Measurements from ENCODE around the gene SP8. TPM values are rescaled to one million over a fixed set of nuclear protein-coding genes. Genes with fewer than 3 reads are reported as not detected.

Gene SP8
- total RNA-seq, 4 donors from 2014 or later: not detected

DNA sequence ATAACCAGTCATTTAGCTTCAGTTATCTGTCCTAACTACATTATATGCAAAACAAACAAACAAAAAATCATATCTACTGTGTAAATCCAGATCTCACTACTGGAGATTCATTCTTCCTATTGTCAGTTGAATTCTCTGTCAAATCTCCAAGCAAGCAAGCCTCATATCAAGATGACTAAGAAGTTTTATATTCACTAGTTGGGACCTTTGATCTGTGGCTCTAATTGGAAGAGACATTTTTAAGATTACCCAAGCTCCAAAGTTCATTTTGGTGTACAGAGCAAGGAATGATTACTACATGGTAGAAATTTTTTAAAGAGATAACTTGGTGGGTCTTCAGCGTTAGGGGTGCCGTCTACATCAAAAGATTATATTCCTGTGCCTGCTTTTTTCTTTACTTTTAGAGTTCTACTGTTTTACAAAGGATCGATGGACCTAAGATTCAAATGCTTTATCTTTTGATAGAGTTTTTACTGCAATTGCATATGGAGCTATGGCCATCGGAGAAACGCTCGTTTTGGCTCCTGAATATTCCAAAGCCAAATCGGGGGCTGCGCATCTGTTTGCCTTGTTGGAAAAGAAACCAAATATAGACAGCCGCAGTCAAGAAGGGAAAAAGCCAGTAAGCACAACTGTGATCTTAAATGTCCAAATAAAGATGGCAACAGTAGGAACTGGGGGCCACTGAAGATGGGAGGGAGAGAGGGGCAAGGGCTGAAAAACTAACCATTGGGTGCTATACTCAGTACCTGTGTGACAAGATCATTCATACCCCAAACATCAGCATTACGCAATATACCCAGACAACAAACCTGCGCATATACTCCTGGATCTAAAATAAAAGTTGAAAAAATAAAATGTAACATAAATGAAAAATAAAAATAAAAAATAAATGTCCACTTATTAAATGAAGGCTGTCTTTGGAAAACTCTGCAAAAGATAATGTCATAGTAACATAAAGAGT, 47.9 kb downstream of the SP8 start:
- no peaks in the 10 kb centered on the region for H3K4me1 ChIP-seq
- WGBS, 2 donors (ENCODE audit: low coverage in 1 of 2): 80 to 83% methylated on average over 11 of the region's 11 CpGs
- H3K27me3 ChIP-seq: no peaks in the 10 kb centered on the region
- H3K4me3 ChIP-seq: no peak overlapping the region
- TF ChIP-seq EP300 (IDR thresholded peaks at IDR 0.05; ENCODE audit: low read depth): no peak
- no peak for TF ChIP-seq POLR2AphosphoS5 (IDR thresholded peaks at IDR 0.05)
- no peak for TF ChIP-seq POLR2A (IDR thresholded peaks at IDR 0.05)
- TF ChIP-seq, protein P1, sequence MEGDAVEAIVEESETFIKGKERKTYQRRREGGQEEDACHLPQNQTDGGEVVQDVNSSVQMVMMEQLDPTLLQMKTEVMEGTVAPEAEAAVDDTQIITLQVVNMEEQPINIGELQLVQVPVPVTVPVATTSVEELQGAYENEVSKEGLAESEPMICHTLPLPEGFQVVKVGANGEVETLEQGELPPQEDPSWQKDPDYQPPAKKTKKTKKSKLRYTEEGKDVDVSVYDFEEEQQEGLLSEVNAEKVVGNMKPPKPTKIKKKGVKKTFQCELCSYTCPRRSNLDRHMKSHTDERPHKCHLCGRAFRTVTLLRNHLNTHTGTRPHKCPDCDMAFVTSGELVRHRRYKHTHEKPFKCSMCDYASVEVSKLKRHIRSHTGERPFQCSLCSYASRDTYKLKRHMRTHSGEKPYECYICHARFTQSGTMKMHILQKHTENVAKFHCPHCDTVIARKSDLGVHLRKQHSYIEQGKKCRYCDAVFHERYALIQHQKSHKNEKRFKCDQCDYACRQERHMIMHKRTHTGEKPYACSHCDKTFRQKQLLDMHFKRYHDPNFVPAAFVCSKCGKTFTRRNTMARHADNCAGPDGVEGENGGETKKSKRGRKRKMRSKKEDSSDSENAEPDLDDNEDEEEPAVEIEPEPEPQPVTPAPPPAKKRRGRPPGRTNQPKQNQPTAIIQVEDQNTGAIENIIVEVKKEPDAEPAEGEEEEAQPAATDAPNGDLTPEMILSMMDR (IDR thresholded peaks at IDR 0.05): no peak
- in situ Hi-C loops (cut with MboI; ENCODE audit: low pct_ligation_motif_present in 1 of 4, low pct_unique_long_range_greater_than_20kb in 1 of 4, low sequenced_read_pairs in 3 of 4) (no loop called here), intact Hi-C loops (cut with DNase I; ENCODE audit: low total_unique reads) (no loop called here)
- no peaks in the 10 kb centered on the region for H3K9me3 ChIP-seq
- no peaks in the 10 kb centered on the region for H3K36me3 ChIP-seq
- H3K27ac ChIP-seq: no peak overlapping the region
- no peak for DNase-seq

DNA sequence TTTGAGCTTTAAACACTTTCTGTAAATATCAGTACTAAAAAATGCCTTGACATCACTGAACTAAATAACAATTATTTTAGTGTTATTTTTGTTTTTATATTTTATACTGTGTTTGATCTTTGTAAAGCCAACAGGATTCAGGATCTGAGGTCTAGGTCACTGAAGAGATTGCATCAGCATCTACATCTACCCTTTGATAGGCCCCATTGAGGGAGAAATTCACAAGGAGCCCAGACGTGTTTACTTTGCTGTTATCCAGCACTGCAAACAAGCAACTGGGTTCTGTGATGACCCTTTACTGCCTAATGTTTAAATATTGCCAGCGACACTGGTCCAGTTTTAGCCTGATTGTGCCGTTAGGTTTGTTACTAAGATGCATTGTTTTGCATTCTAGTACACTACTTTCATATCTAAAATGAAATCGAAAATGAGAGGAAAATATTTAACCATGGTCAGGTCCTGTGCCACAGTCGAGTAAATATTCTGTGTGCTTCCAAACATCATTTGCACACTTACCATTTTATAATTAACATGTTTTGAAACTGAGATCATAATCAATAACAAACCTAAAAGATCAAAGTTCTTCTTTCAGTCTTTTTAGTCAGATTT, 48.7 kb downstream of the SP8 start:
- H3K27me3 ChIP-seq: no peaks in the 10 kb centered on the region
- no peaks in the 10 kb centered on the region for H3K36me3 ChIP-seq
- H3K27ac ChIP-seq: no peak overlapping the region
- DNase-seq: no peak
- no peak overlapping the region for H3K4me3 ChIP-seq
- TF ChIP-seq POLR2A (IDR thresholded peaks at IDR 0.05) (no peak), EP300 (IDR thresholded peaks at IDR 0.05; ENCODE audit: low read depth) (no peak), POLR2AphosphoS5 (IDR thresholded peaks at IDR 0.05) (no peak)
- 34 to 43% methylated on average over 5 of the region's 5 CpGs for WGBS, 2 donors (ENCODE audit: low coverage in 1 of 2)
- in situ Hi-C loops (cut with MboI; ENCODE audit: low pct_ligation_motif_present in 1 of 4, low pct_unique_long_range_greater_than_20kb in 1 of 4, low sequenced_read_pairs in 3 of 4) (no loop called here), intact Hi-C loops (cut with DNase I; ENCODE audit: low total_unique reads) (no loop called here)
- no peaks in the 10 kb centered on the region for H3K9me3 ChIP-seq
- H3K4me1 ChIP-seq: no peaks in the 10 kb centered on the region

DNA sequence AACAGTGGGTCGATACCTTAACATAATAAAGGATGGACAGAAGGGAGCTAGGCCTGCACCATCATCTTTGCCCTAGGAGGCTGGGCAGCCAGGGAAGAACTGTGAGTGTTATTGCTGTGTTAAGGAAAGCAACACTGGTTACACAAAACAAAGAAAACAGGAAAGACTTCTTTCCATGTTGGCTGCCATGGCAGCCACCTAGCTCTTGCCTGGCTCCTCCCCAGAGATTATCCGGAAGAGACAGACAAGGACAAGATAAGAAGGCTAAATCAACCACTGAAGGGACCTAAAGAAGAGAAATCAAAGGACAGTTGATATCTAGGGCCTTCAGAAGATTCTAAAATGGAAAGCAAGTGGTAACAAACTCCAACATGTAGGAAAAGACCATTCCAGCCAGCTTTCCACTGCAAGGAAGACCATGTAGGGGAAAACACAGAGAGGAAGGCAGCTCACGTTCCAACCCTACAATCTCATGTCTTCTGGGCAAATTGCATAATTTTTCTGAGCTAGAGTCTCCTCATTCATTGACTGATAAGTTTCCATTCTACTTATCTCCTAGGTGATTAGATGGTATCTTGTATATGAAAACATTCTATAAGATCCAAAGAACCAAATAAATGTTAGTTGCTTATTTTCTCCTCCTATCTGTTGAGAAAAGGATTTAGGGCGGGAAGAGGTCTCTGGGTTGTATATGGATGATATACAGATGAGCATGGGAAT, 51.2 kb downstream of the SP8 start:
- H3K27ac ChIP-seq: no peak overlapping the region
- no peak for DNase-seq
- H3K27me3 ChIP-seq: no peaks in the 10 kb centered on the region
- H3K4me1 ChIP-seq: no peaks in the 10 kb centered on the region
- in situ Hi-C loops (cut with MboI; ENCODE audit: low pct_ligation_motif_present in 1 of 4, low pct_unique_long_range_greater_than_20kb in 1 of 4, low sequenced_read_pairs in 3 of 4) (no loop called here), intact Hi-C loops (cut with DNase I; ENCODE audit: low total_unique reads) (no loop called here)
- no peak overlapping the region for H3K4me3 ChIP-seq
- TF ChIP-seq POLR2A (IDR thresholded peaks at IDR 0.05) (no peak), POLR2AphosphoS5 (IDR thresholded peaks at IDR 0.05) (no peak), EP300 (IDR thresholded peaks at IDR 0.05; ENCODE audit: low read depth) (no peak)
- TF ChIP-seq, protein P1 (IDR thresholded peaks at IDR 0.05): no peak
- no peaks in the 10 kb centered on the region for H3K36me3 ChIP-seq
- 78 to 80% methylated on average over 4 of the region's 4 CpGs for WGBS, 2 donors (ENCODE audit: low coverage in 1 of 2)
- no peaks in the 10 kb centered on the region for H3K9me3 ChIP-seq

Other genes with a start within 250 kb of the SP8 start
- gene ABCB5, start 171.2 kb downstream of the SP8 start, total RNA-seq: 10 to 100 TPM in 1 of 4 donors, 1 to 10 TPM in 2, not detected in 1; 1.6 to 19.1 (median 1.9) TPM

All from transverse colon (tissue), 4 donors.